ENCODE measurements around the gene CYP39A1.

CYP39A1 gene

DNA sequence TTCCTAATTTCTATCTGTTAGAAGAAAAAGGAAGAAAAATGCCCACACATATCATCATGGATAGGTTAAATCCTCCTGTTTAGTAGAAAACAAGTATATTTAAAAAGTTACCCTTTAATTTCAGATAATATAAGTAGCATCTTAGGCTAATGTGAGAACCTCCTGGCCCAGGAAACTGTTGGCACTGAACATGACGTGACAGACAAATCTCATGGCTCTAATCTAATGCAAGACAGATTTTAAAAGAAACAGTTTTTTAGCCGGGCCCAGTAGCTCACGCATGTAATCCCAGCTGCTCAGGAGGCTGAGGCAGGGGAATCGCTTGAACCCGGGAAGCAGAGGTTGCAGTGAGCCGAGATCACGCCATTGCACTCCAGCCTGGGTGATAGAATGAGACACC is 22.9 kb downstream of the CYP39A1 start:
- Histone ChIP-seq H3K4me3 (IDR thresholded peaks at IDR 0.05; ENCODE audit: insufficient read depth, low read depth, low read length) (no peak overlapping the region), H3K9ac (no peak overlapping the region), H3K79me2 (ENCODE audit: insufficient read depth, low read depth) (no peaks in the 10 kb centered on the region), H3K4me2 (no peak overlapping the region), H4K20me1 (ENCODE audit: insufficient read depth) (no peaks in the 10 kb centered on the region), H2AFZ (ENCODE audit: low read depth) (no peak overlapping the region), H3K27ac (no peak overlapping the region), H3K36me3 (ENCODE audit: insufficient read depth) (no peaks in the 10 kb centered on the region), H3K4me1 (ENCODE audit: low read depth, poor library complexity, severe bottlenecking) (peaks cover 6% of the 10 kb centered on the region), H3K27me3 (ENCODE audit: insufficient read depth, low read depth) (no peaks in the 10 kb centered on the region)
- TF ChIP-seq, protein P1, sequence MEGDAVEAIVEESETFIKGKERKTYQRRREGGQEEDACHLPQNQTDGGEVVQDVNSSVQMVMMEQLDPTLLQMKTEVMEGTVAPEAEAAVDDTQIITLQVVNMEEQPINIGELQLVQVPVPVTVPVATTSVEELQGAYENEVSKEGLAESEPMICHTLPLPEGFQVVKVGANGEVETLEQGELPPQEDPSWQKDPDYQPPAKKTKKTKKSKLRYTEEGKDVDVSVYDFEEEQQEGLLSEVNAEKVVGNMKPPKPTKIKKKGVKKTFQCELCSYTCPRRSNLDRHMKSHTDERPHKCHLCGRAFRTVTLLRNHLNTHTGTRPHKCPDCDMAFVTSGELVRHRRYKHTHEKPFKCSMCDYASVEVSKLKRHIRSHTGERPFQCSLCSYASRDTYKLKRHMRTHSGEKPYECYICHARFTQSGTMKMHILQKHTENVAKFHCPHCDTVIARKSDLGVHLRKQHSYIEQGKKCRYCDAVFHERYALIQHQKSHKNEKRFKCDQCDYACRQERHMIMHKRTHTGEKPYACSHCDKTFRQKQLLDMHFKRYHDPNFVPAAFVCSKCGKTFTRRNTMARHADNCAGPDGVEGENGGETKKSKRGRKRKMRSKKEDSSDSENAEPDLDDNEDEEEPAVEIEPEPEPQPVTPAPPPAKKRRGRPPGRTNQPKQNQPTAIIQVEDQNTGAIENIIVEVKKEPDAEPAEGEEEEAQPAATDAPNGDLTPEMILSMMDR (conservative IDR thresholded peaks at IDR 0.05; ENCODE audit: low read depth, low read length), result no peak

DNA sequence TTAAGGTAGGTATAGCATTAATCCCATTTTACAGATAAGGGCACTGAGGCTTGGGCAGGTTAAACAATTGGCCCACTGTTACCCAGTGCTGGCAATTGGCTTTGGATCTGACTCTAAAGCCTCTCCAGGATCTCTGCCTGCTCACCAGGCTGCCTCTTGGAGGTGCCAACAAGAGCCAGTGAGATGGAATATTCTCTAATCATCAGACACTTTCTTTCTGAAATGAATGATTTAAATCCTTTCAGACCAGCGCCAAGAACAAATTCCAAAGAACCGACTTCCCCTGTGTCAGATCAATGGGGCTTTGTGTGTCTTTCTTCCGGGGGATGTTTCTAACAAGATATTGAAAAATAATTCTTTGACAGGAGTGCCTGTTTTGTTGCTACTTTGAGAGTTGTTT is 23.6 kb downstream of the CYP39A1 start:
- Histone ChIP-seq H3K4me1 (ENCODE audit: low read depth, poor library complexity, severe bottlenecking) (peaks cover 6% of the 10 kb centered on the region), H2AFZ (ENCODE audit: low read depth) (no peak overlapping the region), H3K79me2 (ENCODE audit: insufficient read depth, low read depth) (no peaks in the 10 kb centered on the region), H3K4me2 (no peak overlapping the region), H4K20me1 (ENCODE audit: insufficient read depth) (no peaks in the 10 kb centered on the region), H3K9ac (no peak overlapping the region), H3K27ac (no peak overlapping the region), H3K27me3 (ENCODE audit: insufficient read depth, low read depth) (no peaks in the 10 kb centered on the region), H3K4me3 (IDR thresholded peaks at IDR 0.05; ENCODE audit: insufficient read depth, low read depth, low read length) (no peak overlapping the region), H3K36me3 (ENCODE audit: insufficient read depth) (no peaks in the 10 kb centered on the region)
- TF ChIP-seq, protein P1 (conservative IDR thresholded peaks at IDR 0.05; ENCODE audit: low read depth, low read length), result no peak

DNA sequence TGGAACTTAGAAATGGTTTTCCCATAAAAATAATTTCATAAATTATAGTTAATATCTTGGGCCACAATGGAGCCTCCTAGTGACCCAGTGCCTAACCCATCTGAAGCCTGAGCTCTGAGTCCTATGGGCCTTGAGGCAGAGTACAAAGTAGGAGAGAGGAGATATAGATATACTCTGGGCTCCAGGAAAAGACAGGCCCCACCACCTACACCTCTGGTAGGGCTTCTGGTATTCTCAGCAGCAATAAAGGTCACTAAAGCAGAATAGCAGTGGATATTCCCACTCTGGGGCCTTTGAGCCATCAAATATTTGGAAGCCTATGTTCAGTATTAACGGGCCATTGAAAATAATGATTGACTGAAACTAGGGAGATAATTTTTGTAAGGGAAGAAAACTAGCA is 24.1 kb downstream of the CYP39A1 start:
- no peak overlapping the region for H3K9ac ChIP-seq
- H3K36me3 ChIP-seq (ENCODE audit: insufficient read depth), result no peaks in the 10 kb centered on the region
- H3K4me2 ChIP-seq, result no peak overlapping the region
- no peak overlapping the region for H3K4me3 ChIP-seq (IDR thresholded peaks at IDR 0.05; ENCODE audit: insufficient read depth, low read depth, low read length)
- no peak overlapping the region for H2AFZ ChIP-seq (ENCODE audit: low read depth)
- H3K79me2 ChIP-seq (ENCODE audit: insufficient read depth, low read depth), result no peaks in the 10 kb centered on the region
- TF ChIP-seq, protein P1 (conservative IDR thresholded peaks at IDR 0.05; ENCODE audit: low read depth, low read length), result no peak
- H3K4me1 ChIP-seq (ENCODE audit: low read depth, poor library complexity, severe bottlenecking), result peaks cover 6% of the 10 kb centered on the region
- no peak overlapping the region for H3K27ac ChIP-seq
- no peaks in the 10 kb centered on the region for H3K27me3 ChIP-seq (ENCODE audit: insufficient read depth, low read depth)
- no peaks in the 10 kb centered on the region for H4K20me1 ChIP-seq (ENCODE audit: insufficient read depth)

DNA sequence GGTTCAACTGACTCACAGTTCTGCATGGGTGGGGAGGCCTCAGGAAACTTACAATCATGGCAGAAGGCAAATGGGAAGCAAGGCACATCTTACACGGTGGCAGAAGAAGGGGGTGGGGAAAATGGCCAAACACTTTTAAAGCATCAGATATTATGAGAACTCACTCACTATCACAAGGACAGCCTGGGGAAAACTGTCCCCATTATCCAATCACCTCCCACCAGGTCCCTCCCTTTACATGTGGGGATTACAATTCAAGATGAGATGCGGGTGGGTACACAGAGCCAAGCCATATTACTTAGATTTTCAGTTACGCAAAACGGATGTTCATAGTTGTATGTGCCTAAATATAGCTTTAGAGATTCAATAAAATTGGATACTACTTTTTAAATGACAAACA is 25.6 kb downstream of the CYP39A1 start:
- H4K20me1 ChIP-seq (ENCODE audit: insufficient read depth), result no peaks in the 10 kb centered on the region
- H3K27ac ChIP-seq, result no peak overlapping the region
- H3K36me3 ChIP-seq (ENCODE audit: insufficient read depth), result no peaks in the 10 kb centered on the region
- peaks cover 6% of the 10 kb centered on the region for H3K4me1 ChIP-seq (ENCODE audit: low read depth, poor library complexity, severe bottlenecking)
- no peak overlapping the region for H2AFZ ChIP-seq (ENCODE audit: low read depth)
- no peak overlapping the region for H3K4me3 ChIP-seq (IDR thresholded peaks at IDR 0.05; ENCODE audit: insufficient read depth, low read depth, low read length)
- no peaks in the 10 kb centered on the region for H3K79me2 ChIP-seq (ENCODE audit: insufficient read depth, low read depth)
- TF ChIP-seq, protein P1 (conservative IDR thresholded peaks at IDR 0.05; ENCODE audit: low read depth, low read length), result no peak
- H3K4me2 ChIP-seq, result no peak overlapping the region
- no peak overlapping the region for H3K9ac ChIP-seq
- H3K27me3 ChIP-seq (ENCODE audit: insufficient read depth, low read depth), result no peaks in the 10 kb centered on the region

Measured in KMS-11 (cell line).